CD4-positive, alpha-beta T cell (primary cell): ENCODE measurements around the gene WT1. TPM values are rescaled to one million over a fixed set of nuclear protein-coding genes. Genes with fewer than 3 reads are reported as not detected.

Experiments
- ATAC-seq: fragments of 200-7000 bp; cut with Tn5 transposase; one replicate; pipeline ENCODE4 v1.10.0; 2022; ENCODE audit warnings: mild to moderate bottlenecking; ENCODE audit not compliant: poor library complexity
- CTCF ChIA-PET: fragments of 350-600 bp; sonication (Branson Sonifier 250); formaldehyde crosslinking; loops from one replicate; lab custom pipeline; 2021; ENCODE audit warnings: antibody characterized with exemption, inconsistent platforms; lab: Charles Lee
- POLR2A ChIA-PET: fragments of 350-600 bp; sonication (Branson Sonifier 250); formaldehyde crosslinking; loops from one replicate; lab custom pipeline; 2021; ENCODE audit warnings: antibody characterized with exemption, inconsistent platforms; lab: Charles Lee
- DNase-seq, 14 experiments: peaks; one replicate each; pipeline ENCODE4 v3.0.0-alpha.2; 2013 to 2020; ENCODE audit warnings: mixed read lengths in 2 of 14
- H3K27ac ChIP-seq, 2 donors: one replicate each; pipeline versions ENCODE4 v1.5.1 to v1.7.0; 2013; ENCODE audit warnings: low read length in 2 of 2, low read depth in 1 of 2, mild to moderate bottlenecking in 1 of 2
- H3K27me3 ChIP-seq, 2 experiments: 1 replicate in 1 of 2; 2 replicates in 1 of 2; pipeline versions ENCODE4 v1.6.1 to v1.7.0; 2013; ENCODE audit warnings: low read length in 2 of 2, control low read depth in 1 of 2, mild to moderate bottlenecking in 1 of 2, moderate library complexity in 1 of 2; ENCODE audit not compliant: insufficient read depth in 2 of 2, control insufficient read depth in 1 of 2
- H3K36me3 ChIP-seq: one replicate; pipeline ENCODE4 v1.6.1; 2013; ENCODE audit warnings: low read length, control low read depth; ENCODE audit not compliant: insufficient read depth
- H3K4me1 ChIP-seq: one replicate; pipeline ENCODE4 v1.6.1; 2013; ENCODE audit warnings: low read length, control low read depth; ENCODE audit not compliant: insufficient read depth
- H3K4me3 ChIP-seq: one replicate; pipeline ENCODE4 v1.5.1; 2013; ENCODE audit warnings: mild to moderate bottlenecking, low read length, moderate library complexity
- H3K9me3 ChIP-seq, 2 experiments: 1 replicate in 1 of 2; 2 replicates in 1 of 2; pipeline versions ENCODE4 v1.6.1 to v1.7.0; 2013; ENCODE audit warnings: low read length in 2 of 2, mild to moderate bottlenecking in 2 of 2, control low read depth in 1 of 2, moderate library complexity in 1 of 2; ENCODE audit not compliant: control insufficient read depth in 1 of 2, insufficient read depth in 1 of 2
- H3K27ac Mint-ChIP-seq: one replicate; pipeline ENCODE4 v1.8.0; 2020; ENCODE audit warnings: mixed read lengths
- H3K27me3 Mint-ChIP-seq: one replicate; pipeline ENCODE4 v1.8.0; 2021; ENCODE audit warnings: mixed read lengths
- H3K36me3 Mint-ChIP-seq: one replicate; pipeline ENCODE4 v1.8.0; 2021; ENCODE audit warnings: low read depth, mixed read lengths
- H3K4me1 Mint-ChIP-seq: one replicate; pipeline ENCODE4 v1.8.0; 2021; ENCODE audit warnings: low read depth, mixed read lengths
- H3K4me3 Mint-ChIP-seq: one replicate; pipeline ENCODE4 v1.8.0; 2020; ENCODE audit warnings: mild to moderate bottlenecking, mixed read lengths
- H3K9me3 Mint-ChIP-seq: one replicate; pipeline ENCODE4 v1.8.0; 2020; ENCODE audit warnings: mixed read lengths
- intact Hi-C, 2 experiments: fragments of 100-400 bp; cut with DNase I in 1 of 2; cut with micrococcal nuclease in 1 of 2; formaldehyde crosslinking; loops; one replicate each; pipeline versions ENCODE4 v1.15.1 to v1.9.0; 2023 to 2025; cut with DNase I, micrococcal nuclease
- total RNA-seq, 174 experiments: library from RNA in 2 of 174; stranded (reverse) in 2 of 174; gene quantifications; one replicate each; pipeline ENCODE4 v1.2.3 and lab custom pipeline; 2021 to 2026
- TF ChIP-seq, protein P1 (sequence below): fragments of 200-600 bp; IDR thresholded peaks from one replicate; pipeline ENCODE4 v1.8.0; 2022; ENCODE audit warnings: antibody characterized with exemption, mild to moderate bottlenecking

WT1 gene
- total RNA-seq, 2 experiments from 2014 or later: not detected

DNA sequence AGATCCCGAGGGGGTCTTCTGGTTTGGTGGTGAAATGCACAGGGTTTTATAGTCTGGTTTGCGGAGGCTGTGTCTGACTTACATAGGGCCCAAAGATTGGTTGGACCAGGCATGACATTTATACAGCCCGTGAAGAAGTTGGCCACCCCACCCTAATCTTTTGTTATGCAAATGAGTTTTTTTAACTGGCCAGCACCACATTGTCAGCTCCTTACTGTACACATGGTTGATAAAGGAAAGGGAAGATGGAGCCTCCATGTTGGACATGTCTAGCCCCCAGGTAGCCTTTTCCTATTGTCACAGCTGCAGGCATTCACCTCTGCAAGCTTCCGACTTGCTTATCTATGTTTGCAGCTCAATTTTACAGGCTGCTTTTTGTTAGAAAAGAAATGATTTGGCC lies 70.1 kb downstream of the WT1 start:
- Mint-ChIP-seq H3K36me3 (no peaks in the 10 kb centered on the region), H3K27ac (no peak overlapping the region), H3K4me3 (no peak overlapping the region), H3K4me1 (no peaks in the 10 kb centered on the region), H3K27me3 (peaks cover 20% of the 10 kb centered on the region), H3K9me3 (no peaks in the 10 kb centered on the region)
- no peak for ATAC-seq
- Histone ChIP-seq H3K27ac (no peak overlapping the region), H3K27me3 (no peaks in the 10 kb centered on the region), H3K4me3 (no peak overlapping the region), H3K4me1 (no peaks in the 10 kb centered on the region), H3K9me3 (peaks cover 0 to 9% of the 10 kb centered on the region in 2 experiments), H3K36me3 (no peaks in the 10 kb centered on the region)
- POLR2A ChIA-PET: no interaction called here
- CTCF ChIA-PET: no interaction called here
- DNase-seq: no peak
- intact Hi-C loops: no loop called here
- TF ChIP-seq, protein P1, sequence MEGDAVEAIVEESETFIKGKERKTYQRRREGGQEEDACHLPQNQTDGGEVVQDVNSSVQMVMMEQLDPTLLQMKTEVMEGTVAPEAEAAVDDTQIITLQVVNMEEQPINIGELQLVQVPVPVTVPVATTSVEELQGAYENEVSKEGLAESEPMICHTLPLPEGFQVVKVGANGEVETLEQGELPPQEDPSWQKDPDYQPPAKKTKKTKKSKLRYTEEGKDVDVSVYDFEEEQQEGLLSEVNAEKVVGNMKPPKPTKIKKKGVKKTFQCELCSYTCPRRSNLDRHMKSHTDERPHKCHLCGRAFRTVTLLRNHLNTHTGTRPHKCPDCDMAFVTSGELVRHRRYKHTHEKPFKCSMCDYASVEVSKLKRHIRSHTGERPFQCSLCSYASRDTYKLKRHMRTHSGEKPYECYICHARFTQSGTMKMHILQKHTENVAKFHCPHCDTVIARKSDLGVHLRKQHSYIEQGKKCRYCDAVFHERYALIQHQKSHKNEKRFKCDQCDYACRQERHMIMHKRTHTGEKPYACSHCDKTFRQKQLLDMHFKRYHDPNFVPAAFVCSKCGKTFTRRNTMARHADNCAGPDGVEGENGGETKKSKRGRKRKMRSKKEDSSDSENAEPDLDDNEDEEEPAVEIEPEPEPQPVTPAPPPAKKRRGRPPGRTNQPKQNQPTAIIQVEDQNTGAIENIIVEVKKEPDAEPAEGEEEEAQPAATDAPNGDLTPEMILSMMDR: no peak

DNA sequence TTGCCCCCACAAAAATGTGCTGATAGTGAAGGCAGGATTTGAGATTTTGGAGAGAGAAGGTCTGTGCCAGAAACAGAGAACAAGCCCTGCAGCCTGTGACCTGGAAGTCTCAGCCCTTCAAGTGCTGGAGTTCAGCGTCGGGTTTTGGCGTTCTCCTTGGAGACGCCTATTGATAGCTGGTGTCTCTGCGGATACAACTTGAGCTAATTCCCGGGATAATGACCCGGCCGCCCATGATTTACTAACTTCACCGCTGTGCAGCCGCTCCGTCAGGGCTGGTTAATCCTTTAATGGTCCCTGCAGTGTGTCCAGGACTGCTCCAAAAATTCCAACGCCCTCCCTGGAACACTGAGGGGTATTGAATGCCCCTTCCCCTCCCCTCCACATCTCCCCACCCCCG lies 76.6 kb downstream of the WT1 start:
- no peak overlapping the region for H3K4me3 Mint-ChIP-seq
- H3K4me1 ChIP-seq: no peaks in the 10 kb centered on the region
- H3K27me3 Mint-ChIP-seq: peaks cover 48% of the 10 kb centered on the region
- H3K27me3 ChIP-seq: peaks cover 3 to 6% of the 10 kb centered on the region in 2 experiments
- no peak overlapping the region for H3K27ac Mint-ChIP-seq
- H3K27ac ChIP-seq: no peak overlapping the region
- intact Hi-C loops: no loop called here
- no peak overlapping the region for H3K4me3 ChIP-seq
- ChIA-PET CTCF (no interaction called here), POLR2A (no interaction called here)
- no peaks in the 10 kb centered on the region for H3K9me3 ChIP-seq
- TF ChIP-seq, protein P1: no peak
- no peaks in the 10 kb centered on the region for H3K36me3 ChIP-seq
- H3K36me3 Mint-ChIP-seq: no peaks in the 10 kb centered on the region
- H3K9me3 Mint-ChIP-seq: no peaks in the 10 kb centered on the region
- no peak for DNase-seq
- no peaks in the 10 kb centered on the region for H3K4me1 Mint-ChIP-seq
- no peak for ATAC-seq

DNA sequence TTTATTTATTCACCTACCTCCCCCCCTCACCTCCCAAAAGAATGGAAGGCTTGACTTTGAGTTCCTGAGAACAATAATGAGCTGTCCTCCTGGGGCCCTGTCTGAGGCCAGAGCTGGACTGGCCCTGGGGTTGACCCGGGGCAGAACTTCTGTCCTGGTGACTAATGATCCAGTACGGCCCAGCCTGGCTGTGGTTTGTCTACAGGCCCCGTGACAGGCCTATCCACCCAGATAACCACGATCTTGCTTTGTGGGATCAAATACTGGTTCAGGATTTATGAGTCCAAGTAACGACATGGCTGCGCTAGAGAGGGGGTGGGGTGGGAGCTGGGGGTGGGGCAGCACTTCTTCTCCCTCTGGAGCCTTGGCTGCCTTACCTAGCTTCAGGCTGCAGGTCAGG lies 81.5 kb downstream of the WT1 start:
- H3K36me3 Mint-ChIP-seq: no peaks in the 10 kb centered on the region
- H3K27ac Mint-ChIP-seq: no peak overlapping the region
- H3K9me3 ChIP-seq: no peaks in the 10 kb centered on the region
- H3K27me3 Mint-ChIP-seq: peaks cover 27% of the 10 kb centered on the region
- H3K4me1 Mint-ChIP-seq: no peaks in the 10 kb centered on the region
- no peak for ATAC-seq
- H3K27ac ChIP-seq: no peak overlapping the region
- H3K4me3 Mint-ChIP-seq: no peak overlapping the region
- no peaks in the 10 kb centered on the region for H3K9me3 Mint-ChIP-seq
- no peak for DNase-seq
- H3K4me3 ChIP-seq: no peak overlapping the region
- H3K36me3 ChIP-seq: no peaks in the 10 kb centered on the region
- H3K4me1 ChIP-seq: no peaks in the 10 kb centered on the region
- POLR2A ChIA-PET: no interaction called here
- TF ChIP-seq, protein P1: no peak
- intact Hi-C loops: no loop called here
- peaks cover 6% of the 10 kb centered on the region in 2 experiments for H3K27me3 ChIP-seq
- CTCF ChIA-PET: interaction anchor here (1.0 kb wide), 1 partner anchor 31 kb away, joined by 5 read pairs; no protein-coding TSS in a partner anchor
